Measurements from ENCODE around the gene PKDCC.

- TF ChIP-seq CTCF (IDR thresholded peaks at IDR 0.05) (no peak), POLR2A (IDR thresholded peaks at IDR 0.05) (no peak)
These were observed 37.9 kb upstream of the PKDCC start for GRCh38 chr2:42009657-42010580.

Data from body of pancreas (tissue), 4 donors.